Activated naive CD8-positive, alpha-beta T cell treated with anti-CD3 and anti-CD28 coated beads, Interleukin-2, amount 10 ng/mL, durations not matched to agents 7 days and 5 days (primary cell): Measurements from ENCODE around the gene MOB3B. TPM values are rescaled to one million over a fixed set of nuclear protein-coding genes. Genes with fewer than 3 reads are reported as not detected.

Experiments
- ATAC-seq: fragments of 150-1000 bp; cut with Tn5 transposase; one replicate; pipeline ENCODE4 v1.10.0; 2021; ENCODE audit warnings: low read depth, moderate library complexity
- POLR2A ChIA-PET: fragments of 350-600 bp; sonication (Branson Sonifier 250); formaldehyde crosslinking; loops from one replicate; lab custom pipeline; 2021; ENCODE audit warnings: antibody characterized with exemption; lab: Charles Lee
- DNase-seq: peaks from one replicate; pipeline ENCODE4 v3.0.0; 2021
- H3K27ac Mint-ChIP-seq: one replicate; pipeline ENCODE4 v1.8.0; 2022; ENCODE audit warnings: mild to moderate bottlenecking, mixed read lengths
- H3K27me3 Mint-ChIP-seq: one replicate; pipeline ENCODE4 v1.8.0; 2022; ENCODE audit warnings: mild to moderate bottlenecking, moderate library complexity, mixed read lengths
- H3K36me3 Mint-ChIP-seq: one replicate; pipeline ENCODE4 v1.8.0; 2021; ENCODE audit warnings: mild to moderate bottlenecking, mixed read lengths
- H3K4me1 Mint-ChIP-seq: one replicate; pipeline ENCODE4 v1.8.0; 2021; ENCODE audit warnings: mixed read lengths
- H3K4me3 Mint-ChIP-seq: one replicate; pipeline ENCODE4 v1.8.0; 2022; ENCODE audit warnings: mild to moderate bottlenecking, moderate library complexity, mixed read lengths
- H3K9me3 Mint-ChIP-seq: one replicate; pipeline ENCODE4 v1.8.0; 2021; ENCODE audit warnings: mixed read lengths
- total RNA-seq, 2 experiments: library from RNA; stranded (reverse); gene quantifications; one replicate each; pipeline ENCODE4 v1.2.3, GENCODE V29; 2021

The MOB3B gene
- total RNA-seq, 2 experiments from 2014 or later = 3.2 to 3.6 TPM

DNA sequence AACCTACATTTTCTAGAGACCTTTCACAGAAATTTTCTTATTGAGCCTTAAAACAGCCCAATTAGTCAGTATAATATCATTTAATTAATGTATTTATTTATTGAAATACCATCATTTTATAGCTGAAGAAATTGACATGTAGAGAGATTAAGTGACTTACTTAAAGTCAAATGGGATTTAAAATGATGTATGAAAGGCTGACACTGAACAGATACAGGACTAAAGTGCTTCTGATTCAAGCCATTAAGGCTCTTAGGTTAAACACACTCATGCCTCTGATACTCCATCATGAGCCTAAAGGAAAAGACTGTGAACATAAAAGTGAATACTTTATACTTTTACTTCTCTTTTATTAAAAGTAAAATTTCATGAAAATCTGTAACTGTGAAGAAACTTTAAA is 30.8 kb upstream of the MOB3B start:
- H3K4me1 Mint-ChIP-seq = peaks cover 12% of the 10 kb centered on the region
- H3K9me3 Mint-ChIP-seq = no peaks in the 10 kb centered on the region
- DNase-seq (no peak), ATAC-seq (no peak)
- H3K27me3 Mint-ChIP-seq = no peaks in the 10 kb centered on the region
- POLR2A ChIA-PET = no interaction called here
- H3K4me3 Mint-ChIP-seq = no peak overlapping the region
- peaks cover 12% of the 10 kb centered on the region for H3K36me3 Mint-ChIP-seq
- H3K27ac Mint-ChIP-seq = no peak overlapping the region

DNA sequence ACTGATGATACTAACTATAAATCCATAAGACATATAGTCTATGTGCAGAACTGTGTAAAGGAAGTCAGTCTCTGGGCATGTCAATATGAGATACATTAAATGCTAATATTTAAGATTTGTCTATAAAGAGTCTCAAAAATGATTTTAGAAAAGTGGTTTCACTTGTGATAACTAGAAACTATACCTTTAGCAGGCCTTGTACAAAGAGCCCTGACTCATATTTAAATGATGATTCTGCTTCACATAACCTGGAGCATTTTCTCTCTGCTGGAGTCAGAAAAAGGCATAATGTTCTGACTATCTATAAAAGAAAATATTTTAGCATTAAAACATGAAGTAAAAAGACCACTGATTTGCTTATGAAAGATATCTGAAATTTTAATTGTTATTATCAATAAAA is 28.7 kb upstream of the MOB3B start:
- Mint-ChIP-seq H3K27ac (no peak overlapping the region), H3K4me3 (no peak overlapping the region), H3K9me3 (no peaks in the 10 kb centered on the region), H3K4me1 (no peaks in the 10 kb centered on the region), H3K36me3 (peaks cover 11% of the 10 kb centered on the region), H3K27me3 (no peaks in the 10 kb centered on the region)
- ATAC-seq (no peak), DNase-seq (no peak)
- POLR2A ChIA-PET = no interaction called here

DNA sequence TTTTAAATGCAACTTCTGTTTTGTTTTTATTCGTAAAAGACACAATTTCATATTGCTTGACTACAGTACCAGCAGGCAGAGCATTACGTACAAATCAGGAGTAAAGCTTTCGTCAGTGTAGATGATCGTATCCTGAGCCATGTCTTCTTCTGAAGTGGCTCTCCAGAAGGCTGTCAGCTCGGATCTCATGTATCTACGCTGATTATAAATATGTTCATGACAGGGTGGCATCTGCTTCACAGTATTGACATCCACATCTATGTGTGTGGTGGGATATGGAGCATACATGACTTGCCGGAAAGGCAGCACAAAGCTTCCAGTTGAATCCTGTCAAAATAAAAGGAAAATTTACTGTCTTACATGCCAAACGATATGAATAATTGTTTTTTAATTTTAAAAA is 26.9 kb upstream of the MOB3B start:
- Mint-ChIP-seq H3K27me3 (no peaks in the 10 kb centered on the region), H3K4me1 (no peaks in the 10 kb centered on the region), H3K36me3 (peaks cover 14% of the 10 kb centered on the region), H3K4me3 (no peak overlapping the region), H3K9me3 (no peaks in the 10 kb centered on the region), H3K27ac (no peak overlapping the region)
- DNase-seq = no peak
- no peak for ATAC-seq
- POLR2A ChIA-PET = no interaction called here

DNA sequence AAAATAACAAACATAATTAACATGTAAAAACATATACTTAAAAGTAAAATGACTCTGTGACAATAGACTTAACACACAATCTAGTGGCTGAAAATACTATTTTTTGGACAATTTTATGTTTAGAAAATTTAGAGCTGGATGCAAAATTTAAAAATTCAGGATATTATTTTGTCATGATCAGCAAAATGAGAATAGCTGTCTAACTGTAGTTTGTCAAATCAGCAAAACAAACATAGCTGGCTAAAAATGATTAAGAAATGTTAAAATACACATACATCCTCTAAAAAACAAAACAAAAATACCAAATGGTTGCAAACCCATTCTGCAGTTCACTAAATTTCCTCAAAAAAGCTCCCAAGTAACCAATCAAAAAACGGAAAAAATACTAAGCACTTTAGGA is 25.1 kb upstream of the MOB3B start:
- no peak for ATAC-seq
- Mint-ChIP-seq H3K27me3 (no peaks in the 10 kb centered on the region), H3K27ac (no peak overlapping the region), H3K4me3 (no peak overlapping the region), H3K4me1 (no peaks in the 10 kb centered on the region), H3K36me3 (peaks cover 14% of the 10 kb centered on the region), H3K9me3 (no peaks in the 10 kb centered on the region)
- POLR2A ChIA-PET = no interaction called here
- DNase-seq = no peak

DNA sequence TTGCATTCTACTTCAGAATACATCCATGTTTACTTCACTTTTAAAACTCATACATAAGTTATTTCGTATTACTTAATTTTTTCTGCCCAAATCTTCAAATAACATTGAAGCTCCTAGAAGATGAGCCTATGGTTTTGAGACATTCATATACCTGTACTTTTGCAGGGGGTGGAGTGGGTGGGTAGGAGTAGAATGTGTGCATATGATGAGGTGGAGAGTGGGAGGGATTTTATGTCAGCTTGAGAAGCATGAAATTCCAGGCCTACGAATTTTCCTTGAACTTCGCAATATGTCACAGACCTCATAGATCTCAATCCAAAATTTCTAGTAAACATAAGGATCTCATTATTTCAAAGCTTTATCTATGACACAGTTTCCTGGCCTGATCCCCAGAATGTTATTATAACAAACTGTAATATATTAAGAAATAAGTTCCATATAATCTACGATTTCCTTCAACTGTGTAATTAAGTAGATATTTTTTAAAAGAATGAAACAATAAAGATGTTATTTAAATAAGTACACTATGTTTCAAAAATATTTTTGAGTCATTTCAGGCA is 19.7 kb upstream of the MOB3B start:
- ATAC-seq = no peak
- Mint-ChIP-seq H3K4me1 (no peaks in the 10 kb centered on the region), H3K9me3 (no peaks in the 10 kb centered on the region), H3K27me3 (no peaks in the 10 kb centered on the region), H3K36me3 (peaks cover 15% of the 10 kb centered on the region), H3K27ac (no peak overlapping the region), H3K4me3 (no peak overlapping the region)
- POLR2A ChIA-PET = no interaction called here
- DNase-seq = no peak

DNA sequence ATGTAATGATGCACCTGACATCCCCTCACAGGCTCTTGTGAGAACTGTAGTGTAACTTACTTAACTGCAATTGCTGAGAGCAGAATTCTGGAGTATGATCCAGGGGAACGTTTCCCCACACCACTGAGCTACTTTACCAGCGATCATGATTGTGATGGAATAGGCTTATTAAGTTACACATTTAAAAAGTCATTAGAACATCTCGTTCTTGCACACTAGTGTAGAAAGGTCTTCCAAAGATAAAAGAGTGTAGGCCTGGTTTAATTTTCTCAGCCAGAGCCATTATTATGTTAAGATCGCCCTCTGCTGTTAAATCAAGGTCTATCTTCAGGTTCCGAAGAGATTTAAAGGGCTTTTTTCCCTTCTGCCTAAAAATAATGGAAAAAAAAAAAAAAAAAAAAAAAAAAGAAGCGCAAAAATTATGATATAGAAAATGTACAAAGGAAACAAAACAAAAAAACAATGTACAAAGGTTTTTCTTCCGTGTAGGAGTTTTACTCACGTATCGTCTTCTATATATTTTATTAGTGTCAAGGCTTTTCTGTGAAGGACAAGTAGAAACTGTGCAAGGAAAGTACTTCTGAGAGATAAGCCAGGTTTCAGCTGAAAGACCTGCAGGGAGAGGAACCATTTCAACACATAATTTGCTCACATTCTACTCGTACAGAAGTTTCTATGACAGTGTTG is 18.6 kb upstream of the MOB3B start:
- no peak overlapping the region for H3K27ac Mint-ChIP-seq
- H3K4me3 Mint-ChIP-seq = no peak overlapping the region
- POLR2A ChIA-PET = interaction anchor here (0.7 kb wide), 1 partner anchor 24 kb away, joined by 3 read pairs; no protein-coding TSS in a partner anchor
- DNase-seq (no peak), ATAC-seq (no peak)
- no peaks in the 10 kb centered on the region for H3K9me3 Mint-ChIP-seq
- no peaks in the 10 kb centered on the region for H3K4me1 Mint-ChIP-seq
- peaks cover 10% of the 10 kb centered on the region for H3K36me3 Mint-ChIP-seq
- H3K27me3 Mint-ChIP-seq = no peaks in the 10 kb centered on the region

DNA sequence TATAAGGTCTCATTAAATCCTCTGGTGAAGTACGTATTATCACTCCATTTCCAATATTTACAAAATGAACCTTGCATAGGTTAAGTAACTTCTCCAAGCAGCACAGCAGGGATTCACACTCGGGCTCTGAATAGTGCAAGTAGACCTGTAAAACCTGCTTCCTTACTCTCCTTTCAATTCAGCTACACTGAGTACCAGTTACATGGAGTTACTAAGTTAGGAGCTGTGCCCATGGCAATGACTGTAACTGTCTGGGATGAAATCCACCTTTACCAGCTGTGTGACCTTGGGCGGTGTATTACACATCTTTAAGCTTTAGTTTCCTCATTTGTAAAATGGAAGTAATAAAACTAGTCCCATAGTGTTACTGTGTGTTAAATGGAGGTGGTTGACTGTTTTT is 15.9 kb upstream of the MOB3B start:
- Mint-ChIP-seq H3K4me3 (no peak overlapping the region), H3K36me3 (peaks cover 8% of the 10 kb centered on the region), H3K27me3 (no peaks in the 10 kb centered on the region), H3K27ac (no peak overlapping the region), H3K4me1 (no peaks in the 10 kb centered on the region), H3K9me3 (no peaks in the 10 kb centered on the region)
- POLR2A ChIA-PET = no interaction called here
- ATAC-seq (no peak), DNase-seq (no peak)

DNA sequence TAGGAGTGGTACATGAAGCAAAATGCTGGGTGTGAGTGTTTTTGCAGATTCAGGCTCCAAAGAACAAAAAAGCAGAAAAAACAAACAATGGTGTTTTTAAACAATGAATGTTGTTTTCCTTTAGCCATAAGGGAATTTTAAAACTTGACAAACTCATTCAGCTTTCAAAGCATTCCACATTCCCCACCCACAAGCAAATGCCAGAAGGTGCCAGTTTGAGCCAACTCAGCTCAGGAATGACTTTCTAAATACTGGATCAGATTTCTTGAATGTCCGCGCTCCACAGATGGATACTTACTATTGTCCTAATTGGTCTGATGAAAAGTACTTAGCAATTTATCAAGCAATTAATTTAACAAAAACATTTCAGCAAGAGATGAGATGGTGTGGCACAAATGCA is 12.9 kb upstream of the MOB3B start:
- no peak overlapping the region for H3K4me3 Mint-ChIP-seq
- H3K9me3 Mint-ChIP-seq = no peaks in the 10 kb centered on the region
- POLR2A ChIA-PET = no interaction called here
- H3K4me1 Mint-ChIP-seq = no peaks in the 10 kb centered on the region
- no peak overlapping the region for H3K27ac Mint-ChIP-seq
- DNase-seq (no peak), ATAC-seq (no peak)
- H3K36me3 Mint-ChIP-seq = peaks cover 10% of the 10 kb centered on the region
- no peaks in the 10 kb centered on the region for H3K27me3 Mint-ChIP-seq

DNA sequence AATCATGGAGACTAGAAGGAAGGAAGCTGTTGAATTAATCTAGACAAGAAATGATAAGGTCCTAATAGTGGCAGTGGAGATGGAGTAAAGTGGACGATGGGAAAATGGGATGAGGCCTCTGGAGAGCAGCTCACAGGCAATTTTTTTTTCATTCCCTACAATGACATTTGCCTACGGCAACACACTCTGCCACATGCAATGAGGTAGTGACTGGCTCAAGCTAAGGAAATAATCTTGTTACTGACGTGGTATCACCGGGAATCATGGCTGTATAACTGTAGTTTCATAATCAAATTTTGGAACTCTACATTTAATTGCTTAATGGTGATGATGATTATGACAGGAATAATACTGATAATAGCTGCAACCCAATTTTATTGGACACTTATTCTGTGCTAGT is 12.1 kb upstream of the MOB3B start:
- H3K27me3 Mint-ChIP-seq = no peaks in the 10 kb centered on the region

DNA sequence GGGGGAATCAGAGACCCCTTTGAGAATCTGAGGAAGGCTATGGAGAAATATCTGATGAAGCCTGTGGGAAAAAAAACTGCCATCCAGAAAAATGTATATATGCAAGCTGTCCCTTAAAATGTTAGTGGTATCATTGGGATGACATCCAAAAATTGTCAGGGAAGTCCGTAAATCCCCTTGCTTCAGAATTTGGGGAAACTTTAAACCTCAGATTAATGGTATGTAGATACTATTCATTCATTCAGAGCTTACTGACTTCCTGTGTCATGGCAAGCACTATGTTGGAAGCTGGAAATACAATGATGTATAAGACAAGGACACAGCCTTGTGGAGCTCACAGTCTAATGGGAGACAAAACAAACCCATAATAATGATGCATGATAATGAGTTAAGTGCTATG is 10.9 kb upstream of the MOB3B start:
- Mint-ChIP-seq H3K27ac (no peak overlapping the region), H3K36me3 (peaks cover 10% of the 10 kb centered on the region), H3K27me3 (no peaks in the 10 kb centered on the region), H3K4me1 (peaks cover 3% of the 10 kb centered on the region), H3K9me3 (no peaks in the 10 kb centered on the region), H3K4me3 (no peak overlapping the region)
- DNase-seq (no peak), ATAC-seq (no peak)
- POLR2A ChIA-PET = interaction anchor here (0.7 kb wide), 1 partner anchor 12 kb away, joined by 4 read pairs; no protein-coding TSS in a partner anchor

More for the DNA sequence above, 12.1 kb upstream of the MOB3B start:
- no peak for DNase-seq
- Mint-ChIP-seq H3K4me3 (no peak overlapping the region), H3K27ac (no peak overlapping the region), H3K4me1 (no peaks in the 10 kb centered on the region), H3K9me3 (no peaks in the 10 kb centered on the region), H3K36me3 (peaks cover 10% of the 10 kb centered on the region)
- POLR2A ChIA-PET = no interaction called here
- no peak for ATAC-seq

DNA sequence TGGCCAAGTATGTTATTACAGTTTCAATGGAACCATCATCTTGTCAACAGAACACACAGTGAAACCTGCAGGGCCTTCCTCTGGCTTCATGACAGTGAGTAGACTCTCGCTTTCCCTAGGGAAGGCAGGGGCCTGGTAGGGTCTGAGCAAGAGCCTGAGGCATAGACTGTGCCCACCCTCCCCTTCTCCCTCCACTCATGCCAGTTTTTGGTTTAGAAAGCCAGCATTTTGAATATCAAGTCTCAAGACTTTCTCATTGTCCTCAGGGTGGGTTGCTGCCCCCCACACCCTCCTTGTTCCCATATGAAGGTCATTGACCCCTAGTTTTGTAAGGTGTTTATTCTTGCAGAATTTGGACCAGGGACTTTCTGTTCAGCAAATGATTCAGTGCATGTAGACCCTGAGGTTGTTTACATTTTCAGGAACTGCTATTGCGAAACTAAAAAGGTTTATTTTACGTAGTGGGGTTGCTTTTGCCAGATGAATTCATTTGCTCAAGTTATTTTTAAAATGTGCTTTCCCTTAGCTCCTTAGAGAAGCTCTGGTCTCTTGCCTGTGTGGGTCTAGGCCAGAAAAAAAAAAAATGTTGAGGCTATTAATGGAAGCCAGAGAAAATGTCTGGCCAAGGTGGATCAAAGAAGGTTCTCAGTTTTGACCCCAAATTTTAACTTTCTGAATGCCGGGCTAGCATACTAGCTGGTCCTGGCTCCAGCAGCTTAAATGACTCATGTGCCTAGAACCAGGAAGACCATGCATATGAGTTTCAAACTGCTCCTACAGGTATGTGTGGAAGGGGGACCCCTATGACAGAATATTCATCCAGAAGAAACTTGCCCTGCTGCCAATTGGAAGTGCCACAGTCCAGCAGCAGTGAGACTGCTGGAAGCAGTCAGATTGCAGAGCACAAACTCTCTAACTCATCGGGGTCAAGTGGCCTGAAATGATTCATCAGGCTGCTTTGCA is 10.1 kb upstream of the MOB3B start:
- Mint-ChIP-seq H3K36me3 (peaks cover 9% of the 10 kb centered on the region), H3K4me3 (no peak overlapping the region), H3K4me1 (peaks cover 3% of the 10 kb centered on the region), H3K27me3 (no peaks in the 10 kb centered on the region), H3K27ac (no peak overlapping the region), H3K9me3 (no peaks in the 10 kb centered on the region)
- POLR2A ChIA-PET = interaction anchor here (0.7 kb wide), 1 partner anchor 12 kb away, joined by 4 read pairs; no protein-coding TSS in a partner anchor
- no peak for DNase-seq
- ATAC-seq = no peak

DNA sequence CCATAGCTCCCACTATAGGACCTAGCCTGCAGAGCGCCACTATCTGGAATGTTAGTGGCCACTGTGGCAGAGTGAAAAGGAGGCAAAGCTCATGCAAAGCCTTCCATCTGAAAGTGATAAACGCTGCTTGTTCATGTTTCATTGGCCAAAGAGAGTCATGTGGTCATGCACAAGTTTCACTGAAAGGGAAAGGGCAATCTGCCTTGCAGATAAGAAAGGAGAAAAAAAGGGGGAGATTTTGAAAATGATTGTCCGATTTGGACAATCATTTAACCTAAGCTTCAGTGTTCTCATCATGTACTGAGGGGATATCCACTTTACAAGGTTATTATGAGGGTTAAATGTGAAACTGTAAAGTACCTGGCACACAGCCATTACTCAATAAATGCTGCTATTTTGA is 9.0 kb upstream of the MOB3B start:
- Mint-ChIP-seq H3K4me1 (peaks cover 6% of the 10 kb centered on the region), H3K9me3 (no peaks in the 10 kb centered on the region), H3K4me3 (no peak overlapping the region), H3K27me3 (no peaks in the 10 kb centered on the region), H3K36me3 (peaks cover 4% of the 10 kb centered on the region), H3K27ac (no peak overlapping the region)
- ATAC-seq (no peak), DNase-seq (no peak)
- POLR2A ChIA-PET = no interaction called here

DNA sequence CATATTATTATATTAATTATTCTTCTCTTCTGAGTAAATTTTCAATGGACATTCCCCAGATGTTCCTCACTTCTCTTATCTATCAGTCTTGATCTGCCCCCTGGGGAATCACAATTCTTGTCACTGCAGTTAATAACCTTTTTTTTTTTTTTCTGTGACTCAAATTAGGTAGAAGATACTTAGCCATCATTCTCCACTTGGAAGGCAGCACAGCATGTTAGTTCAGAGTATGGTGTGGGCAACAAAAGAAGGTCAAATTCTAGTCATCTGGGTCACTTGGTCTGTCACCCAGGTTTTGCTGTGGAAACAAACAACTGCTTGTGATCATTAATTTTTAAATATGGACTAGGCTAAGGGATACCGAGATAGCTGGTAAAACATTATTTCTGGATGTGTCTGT is 8.1 kb upstream of the MOB3B start:
- ATAC-seq (no peak), DNase-seq (no peak)
- H3K36me3 Mint-ChIP-seq = peaks cover 2% of the 10 kb centered on the region
- H3K4me3 Mint-ChIP-seq = no peak overlapping the region
- H3K9me3 Mint-ChIP-seq = no peaks in the 10 kb centered on the region
- H3K4me1 Mint-ChIP-seq = peaks cover 6% of the 10 kb centered on the region
- no peak overlapping the region for H3K27ac Mint-ChIP-seq
- POLR2A ChIA-PET = no interaction called here
- no peaks in the 10 kb centered on the region for H3K27me3 Mint-ChIP-seq
